ENCODE measurements around the gene SERPINI2. TPM values are rescaled to one million over a fixed set of nuclear protein-coding genes. Genes with fewer than 3 reads are reported as not detected.

The SERPINI2 gene
- polyA plus RNA-seq (ENCODE audit: insufficient read length), result 0.20 TPM

- no peak for DNase-seq (ENCODE audit: low read depth)
Measured at GRCh38 chr3:167473863-167474262, at the start of gene SERPINI2. Gene SERPINI2 (minus strand): TSS chr3:167474042. CDS start chr3:167471834, 2,208 bp downstream.

GRCh38 chr3:167521006-167521355 is 47.1 kb upstream of the SERPINI2 start:
- DNase-seq (ENCODE audit: low read depth), result no peak

- no peak for DNase-seq (ENCODE audit: low read depth)
Measured at GRCh38 chr3:167520266-167521005, 46.6 kb upstream of the SERPINI2 start.

GRCh38 chr3:167507954-167508353 is 34.1 kb upstream of the SERPINI2 start:
- DNase-seq (ENCODE audit: low read depth), result no peak

GRCh38 chr3:167502401-167502800 is 28.6 kb upstream of the SERPINI2 start:
- no peak for DNase-seq (ENCODE audit: low read depth)

GRCh38 chr3:167501941-167502340 is 28.1 kb upstream of the SERPINI2 start:
- no peak for DNase-seq (ENCODE audit: low read depth)

GRCh38 chr3:167497903-167498302 is 24.1 kb upstream of the SERPINI2 start:
- DNase-seq (ENCODE audit: low read depth), result no peak

- no peak for DNase-seq (ENCODE audit: low read depth)
Measured at GRCh38 chr3:167493244-167493643, 19.4 kb upstream of the SERPINI2 start.

GRCh38 chr3:167491621-167492020 is 17.8 kb upstream of the SERPINI2 start:
- no peak for DNase-seq (ENCODE audit: low read depth)

GRCh38 chr3:167489571-167489970 is 15.7 kb upstream of the SERPINI2 start:
- DNase-seq (ENCODE audit: low read depth), result no peak

- DNase-seq (ENCODE audit: low read depth), result no peak
Measured at GRCh38 chr3:167487556-167487955, 13.7 kb upstream of the SERPINI2 start.

- DNase-seq (ENCODE audit: low read depth), result no peak
Measured at GRCh38 chr3:167484551-167484950, 10.7 kb upstream of the SERPINI2 start.

- no peak for DNase-seq (ENCODE audit: low read depth)
Measured at GRCh38 chr3:167483708-167484475, 10.1 kb upstream of the SERPINI2 start.

- no peak for DNase-seq (ENCODE audit: low read depth)
Measured at GRCh38 chr3:167481164-167481563, 7.3 kb upstream of the SERPINI2 start.

GRCh38 chr3:167480748-167481147 is 6.9 kb upstream of the SERPINI2 start:
- DNase-seq (ENCODE audit: low read depth), result no peak

- no peak for DNase-seq (ENCODE audit: low read depth)
Measured at GRCh38 chr3:167469381-167469780, 4.5 kb downstream of the SERPINI2 start.

GRCh38 chr3:167467848-167468611 is 5.8 kb downstream of the SERPINI2 start:
- DNase-seq (ENCODE audit: low read depth), result no peak

- no peak for DNase-seq (ENCODE audit: low read depth)
Measured at GRCh38 chr3:167466966-167467365, 6.9 kb downstream of the SERPINI2 start.

- DNase-seq (ENCODE audit: low read depth), result no peak
Measured at GRCh38 chr3:167456157-167456799, 17.6 kb downstream of the SERPINI2 start.

GRCh38 chr3:167453815-167454214 is 20.0 kb downstream of the SERPINI2 start:
- DNase-seq (ENCODE audit: low read depth), result no peak

GRCh38 chr3:167451282-167451681 is 22.6 kb downstream of the SERPINI2 start:
- DNase-seq (ENCODE audit: low read depth), result no peak

GRCh38 chr3:167450675-167451074 is 23.2 kb downstream of the SERPINI2 start:
- DNase-seq (ENCODE audit: low read depth), result no peak

Data from forelimb muscle (tissue), 1 donor.